ENCODE results near the gene DACH1. TPM values are rescaled to one million over a fixed set of nuclear protein-coding genes. Genes with fewer than 3 reads are reported as not detected.

Gene DACH1
- total RNA-seq, 4 donors from 2014 or later: 2.2 to 5.9 (median 2.8) TPM

- WGBS, 2 donors: 87% methylated on average over 5 of the region's 5 CpGs
These were observed 279.2 kb downstream of the DACH1 start for GRCh38 chr13:71587817-71588216.

GRCh38 chr13:71587193-71587592 lies 279.8 kb downstream of the DACH1 start:
- no peak for DNase-seq (ENCODE audit: low spot score in 2 of 2)
- WGBS, 2 donors: 77 to 79% methylated on average over 2 of the region's 2 CpGs
- Histone ChIP-seq H3K9me3 (no peaks in the 10 kb centered on the region), H3K27ac (no peak overlapping the region), H3K36me3 (no peaks in the 10 kb centered on the region), H3K4me1 (no peaks in the 10 kb centered on the region), H3K4me3 (no peak overlapping the region), H3K27me3 (no peaks in the 10 kb centered on the region)
- no peak for TF ChIP-seq EP300 (IDR thresholded peaks at IDR 0.05)
- TF ChIP-seq POLR2A (IDR thresholded peaks at IDR 0.05): no peak
- TF ChIP-seq CTCF (IDR thresholded peaks at IDR 0.05): no peak

More at GRCh38 chr13:71587817-71588216, 279.2 kb downstream of the DACH1 start:
- TF ChIP-seq EP300 (IDR thresholded peaks at IDR 0.05) (no peak), CTCF (IDR thresholded peaks at IDR 0.05) (no peak), POLR2A (IDR thresholded peaks at IDR 0.05) (no peak)
- H3K27me3 ChIP-seq: no peaks in the 10 kb centered on the region
- no peaks in the 10 kb centered on the region for H3K4me1 ChIP-seq
- no peaks in the 10 kb centered on the region for H3K9me3 ChIP-seq
- no peak for DNase-seq (ENCODE audit: low spot score in 2 of 2)
- no peak overlapping the region for H3K27ac ChIP-seq
- no peaks in the 10 kb centered on the region for H3K36me3 ChIP-seq
- no peak overlapping the region for H3K4me3 ChIP-seq

- Histone ChIP-seq H3K27ac (no peak overlapping the region), H3K4me1 (no peaks in the 10 kb centered on the region), H3K9me3 (no peaks in the 10 kb centered on the region), H3K4me3 (no peak overlapping the region), H3K27me3 (no peaks in the 10 kb centered on the region), H3K36me3 (no peaks in the 10 kb centered on the region)
- TF ChIP-seq EP300 (IDR thresholded peaks at IDR 0.05) (no peak), CTCF (IDR thresholded peaks at IDR 0.05) (no peak), POLR2A (IDR thresholded peaks at IDR 0.05) (no peak)
- DNase-seq (ENCODE audit: low spot score in 2 of 2): no peak
- WGBS, 2 donors: 89 to 95% methylated on average over 5 of the region's 5 CpGs
These were observed 283.4 kb downstream of the DACH1 start for GRCh38 chr13:71583581-71583980.

GRCh38 chr13:71580614-71581013 lies 286.4 kb downstream of the DACH1 start:
- no peaks in the 10 kb centered on the region for H3K9me3 ChIP-seq
- no peak for DNase-seq (ENCODE audit: low spot score in 2 of 2)
- H3K27me3 ChIP-seq: no peaks in the 10 kb centered on the region
- 89 to 94% methylated on average over 3 of the region's 3 CpGs for WGBS, 2 donors
- no peaks in the 10 kb centered on the region for H3K4me1 ChIP-seq
- TF ChIP-seq POLR2A (IDR thresholded peaks at IDR 0.05) (no peak), CTCF (IDR thresholded peaks at IDR 0.05) (no peak), EP300 (IDR thresholded peaks at IDR 0.05) (no peak)
- H3K4me3 ChIP-seq: no peak overlapping the region
- no peak overlapping the region for H3K27ac ChIP-seq
- H3K36me3 ChIP-seq: no peaks in the 10 kb centered on the region

GRCh38 chr13:71578048-71578447 lies 289.0 kb downstream of the DACH1 start:
- Histone ChIP-seq H3K27ac (no peak overlapping the region), H3K36me3 (no peaks in the 10 kb centered on the region), H3K27me3 (no peaks in the 10 kb centered on the region), H3K4me3 (no peak overlapping the region), H3K4me1 (no peaks in the 10 kb centered on the region), H3K9me3 (no peaks in the 10 kb centered on the region)
- TF ChIP-seq CTCF (IDR thresholded peaks at IDR 0.05) (no peak), POLR2A (IDR thresholded peaks at IDR 0.05) (no peak), EP300 (IDR thresholded peaks at IDR 0.05) (no peak)
- no peak for DNase-seq (ENCODE audit: low spot score in 2 of 2)
- WGBS, 2 donors: 91 to 92% methylated on average over 6 of the region's 6 CpGs

Data from tibial nerve (tissue), 4 donors.